ENCODE measurements around the gene KIAA0040.

The KIAA0040 gene

GRCh38 chr1:175176246-175176645, 16.3 kb downstream of the KIAA0040 start:
- TF ChIP-seq, protein P1, sequence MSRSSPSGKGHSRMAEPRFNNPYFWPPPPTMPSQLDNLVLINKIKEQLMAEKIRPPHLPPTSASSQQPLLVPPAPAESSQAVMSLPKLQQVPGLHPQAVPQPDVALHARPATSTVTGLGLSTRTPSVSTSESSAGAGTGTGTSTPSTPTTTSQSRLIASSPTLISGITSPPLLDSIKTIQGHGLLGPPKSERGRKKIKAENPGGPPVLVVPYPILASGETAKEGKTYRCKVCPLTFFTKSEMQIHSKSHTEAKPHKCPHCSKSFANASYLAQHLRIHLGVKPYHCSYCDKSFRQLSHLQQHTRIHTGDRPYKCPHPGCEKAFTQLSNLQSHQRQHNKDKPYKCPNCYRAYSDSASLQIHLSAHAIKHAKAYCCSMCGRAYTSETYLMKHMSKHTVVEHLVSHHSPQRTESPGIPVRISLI (tag by site-specific recombination; IDR thresholded peaks at IDR 0.05), result 0 out of 2 replicates have a peak, but pooled peaks have one; percentile 62
- no peak for TF ChIP-seq ZNF138 (tag by site-specific recombination; IDR thresholded peaks at IDR 0.05; ENCODE audit: borderline replicate concordance)
- ChIA-PET CTCF (interaction anchor here (0.7 to 1.0 kb wide), 2 partner anchors 24 to 167 kb away, joined by 3 read pairs; no protein-coding TSS in a partner anchor), POLR2A (no interaction called here)
- Histone ChIP-seq H3K4me3 (ENCODE audit: low read depth, low read length) (no peak overlapping the region), H3K27ac (ENCODE audit: extremely low read depth, low read depth, low read length) (no peak overlapping the region), H3K9me3 (ENCODE audit: control insufficient read depth, insufficient read depth, low read depth, low read length) (no peaks in the 10 kb centered on the region), H3K36me3 (ENCODE audit: control insufficient read depth in 2 of 2, insufficient read depth in 1 of 2, low read length in 2 of 2) (no peaks in the 10 kb centered on the region), H3K4me1 (ENCODE audit: control insufficient read depth, insufficient read depth, low read length) (no peaks in the 10 kb centered on the region)

GRCh38 chr1:175174309-175175102, 18.1 kb downstream of the KIAA0040 start:
- TF ChIP-seq ZFP37 (tag by site-specific recombination; IDR thresholded peaks at IDR 0.05), result no peak
- no peak for TF ChIP-seq ZSCAN23 (tag by site-specific recombination; IDR thresholded peaks at IDR 0.05)
- TF ChIP-seq ZBTB20 (tag by site-specific recombination; IDR thresholded peaks at IDR 0.05), result no peak
- TF ChIP-seq ZNF621 (tag by site-specific recombination; IDR thresholded peaks at IDR 0.05), result no peak
- no peak for TF ChIP-seq ZNF585B (tag by site-specific recombination; IDR thresholded peaks at IDR 0.05)
- TF ChIP-seq, protein P2, sequence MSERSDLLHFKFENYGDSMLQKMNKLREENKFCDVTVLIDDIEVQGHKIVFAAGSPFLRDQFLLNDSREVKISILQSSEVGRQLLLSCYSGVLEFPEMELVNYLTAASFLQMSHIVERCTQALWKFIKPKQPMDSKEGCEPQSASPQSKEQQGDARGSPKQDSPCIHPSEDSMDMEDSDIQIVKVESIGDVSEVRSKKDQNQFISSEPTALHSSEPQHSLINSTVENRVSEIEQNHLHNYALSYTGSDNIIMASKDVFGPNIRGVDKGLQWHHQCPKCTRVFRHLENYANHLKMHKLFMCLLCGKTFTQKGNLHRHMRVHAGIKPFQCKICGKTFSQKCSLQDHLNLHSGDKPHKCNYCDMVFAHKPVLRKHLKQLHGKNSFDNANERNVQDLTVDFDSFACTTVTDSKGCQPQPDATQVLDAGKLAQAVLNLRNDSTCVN (tag by site-specific recombination; optimal IDR thresholded peaks at IDR 0.05), result no peak
- TF ChIP-seq ZNF132 (tag by site-specific recombination; IDR thresholded peaks at IDR 0.05; ENCODE audit: borderline replicate concordance), result no peak
- TF ChIP-seq, protein P1 (tag by site-specific recombination; IDR thresholded peaks at IDR 0.05), result no peak
- no peak for TF ChIP-seq ZNF596 (tag by site-specific recombination; IDR thresholded peaks at IDR 0.05)
- no peak for TF ChIP-seq ZNF266 (tag by site-specific recombination; IDR thresholded peaks at IDR 0.05; ENCODE audit: low read depth)
- TF ChIP-seq, protein P3, sequence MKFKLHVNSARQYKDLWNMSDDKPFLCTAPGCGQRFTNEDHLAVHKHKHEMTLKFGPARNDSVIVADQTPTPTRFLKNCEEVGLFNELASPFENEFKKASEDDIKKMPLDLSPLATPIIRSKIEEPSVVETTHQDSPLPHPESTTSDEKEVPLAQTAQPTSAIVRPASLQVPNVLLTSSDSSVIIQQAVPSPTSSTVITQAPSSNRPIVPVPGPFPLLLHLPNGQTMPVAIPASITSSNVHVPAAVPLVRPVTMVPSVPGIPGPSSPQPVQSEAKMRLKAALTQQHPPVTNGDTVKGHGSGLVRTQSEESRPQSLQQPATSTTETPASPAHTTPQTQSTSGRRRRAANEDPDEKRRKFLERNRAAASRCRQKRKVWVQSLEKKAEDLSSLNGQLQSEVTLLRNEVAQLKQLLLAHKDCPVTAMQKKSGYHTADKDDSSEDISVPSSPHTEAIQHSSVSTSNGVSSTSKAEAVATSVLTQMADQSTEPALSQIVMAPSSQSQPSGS (tag by site-specific recombination; IDR thresholded peaks at IDR 0.05; ENCODE audit: low read depth), result no peak
- TF ChIP-seq ZNF2 (tag by site-specific recombination; IDR thresholded peaks at IDR 0.05), result no peak
- TF ChIP-seq ZNF473 (tag by site-specific recombination; IDR thresholded peaks at IDR 0.05), result no peak
- TF ChIP-seq GLI4 (tag by site-specific recombination; IDR thresholded peaks at IDR 0.05), result no peak
- Histone ChIP-seq H3K4me3 (ENCODE audit: low read depth, low read length) (no peak overlapping the region), H3K36me3 (ENCODE audit: control insufficient read depth in 2 of 2, insufficient read depth in 1 of 2, low read length in 2 of 2) (no peaks in the 10 kb centered on the region), H3K9me3 (ENCODE audit: control insufficient read depth, insufficient read depth, low read depth, low read length) (no peaks in the 10 kb centered on the region), H3K4me1 (ENCODE audit: control insufficient read depth, insufficient read depth, low read length) (no peaks in the 10 kb centered on the region), H3K27ac (ENCODE audit: extremely low read depth, low read depth, low read length) (no peak overlapping the region)
- CTCF ChIA-PET, result interaction anchor here (0.6 to 1.8 kb wide), 6 partner anchors 9 to 144 kb away, joined by 3 to 11 read pairs (median 5); no protein-coding TSS in a partner anchor
- POLR2A ChIA-PET, result no interaction called here

- TF ChIP-seq ZNF121 (tag by site-specific recombination; IDR thresholded peaks at IDR 0.05) (no peak), ZNF658 (tag by site-specific recombination; IDR thresholded peaks at IDR 0.05) (no peak), ZNF560 (tag by site-specific recombination; IDR thresholded peaks at IDR 0.05; ENCODE audit: borderline replicate concordance) (no peak), ZNF10 (tag by site-specific recombination; IDR thresholded peaks at IDR 0.05) (no peak), ZNF670 (tag by site-specific recombination; IDR thresholded peaks at IDR 0.05; ENCODE audit: low read depth) (no peak)
- TF ChIP-seq, protein P4, sequence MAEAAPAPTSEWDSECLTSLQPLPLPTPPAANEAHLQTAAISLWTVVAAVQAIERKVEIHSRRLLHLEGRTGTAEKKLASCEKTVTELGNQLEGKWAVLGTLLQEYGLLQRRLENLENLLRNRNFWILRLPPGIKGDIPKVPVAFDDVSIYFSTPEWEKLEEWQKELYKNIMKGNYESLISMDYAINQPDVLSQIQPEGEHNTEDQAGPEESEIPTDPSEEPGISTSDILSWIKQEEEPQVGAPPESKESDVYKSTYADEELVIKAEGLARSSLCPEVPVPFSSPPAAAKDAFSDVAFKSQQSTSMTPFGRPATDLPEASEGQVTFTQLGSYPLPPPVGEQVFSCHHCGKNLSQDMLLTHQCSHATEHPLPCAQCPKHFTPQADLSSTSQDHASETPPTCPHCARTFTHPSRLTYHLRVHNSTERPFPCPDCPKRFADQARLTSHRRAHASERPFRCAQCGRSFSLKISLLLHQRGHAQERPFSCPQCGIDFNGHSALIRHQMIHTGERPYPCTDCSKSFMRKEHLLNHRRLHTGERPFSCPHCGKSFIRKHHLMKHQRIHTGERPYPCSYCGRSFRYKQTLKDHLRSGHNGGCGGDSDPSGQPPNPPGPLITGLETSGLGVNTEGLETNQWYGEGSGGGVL (tag by site-specific recombination; IDR thresholded peaks at IDR 0.05), result no peak
- POLR2A ChIA-PET, result no interaction called here
- no peak overlapping the region for H3K4me3 ChIP-seq (ENCODE audit: low read depth, low read length)
- H3K36me3 ChIP-seq (ENCODE audit: control insufficient read depth in 2 of 2, insufficient read depth in 1 of 2, low read length in 2 of 2), result no peaks in the 10 kb centered on the region
- CTCF ChIA-PET, result interaction anchor here (0.6 to 1.8 kb wide), 8 partner anchors 8 to 885 kb away, joined by 3 to 11 read pairs (median 5); no protein-coding TSS in a partner anchor
- H3K27ac ChIP-seq (ENCODE audit: extremely low read depth, low read depth, low read length), result no peak overlapping the region
- no peaks in the 10 kb centered on the region for H3K9me3 ChIP-seq (ENCODE audit: control insufficient read depth, insufficient read depth, low read depth, low read length)
- H3K4me1 ChIP-seq (ENCODE audit: control insufficient read depth, insufficient read depth, low read length), result peaks cover 5% of the 10 kb centered on the region; the same call in 1 of the 2 replicates
These were observed 19.0 kb downstream of the KIAA0040 start for GRCh38 chr1:175173531-175173930.
